MCF 10A (cell line): ENCODE measurements around the gene CSNK1G1. TPM values are rescaled to one million over a fixed set of nuclear protein-coding genes. Genes with fewer than 3 reads are reported as not detected.

Source experiments
- BruUV-seq: library from RNA; stranded (reverse); fragments of 400-500 nt; replicated peaks from 2 replicates; lab custom pipeline; 2021; lab: Mats Ljungman, UMichigan
- CTCF ChIA-PET: fragments of 300-600 bp; sonication (Branson Sonifier 250); formaldehyde crosslinking; extraction: SDS; loops from one replicate; lab custom pipeline; 2021; ENCODE audit warnings: antibody characterized with exemption, inconsistent platforms; lab: Yijun Ruan, JAX
- POLR2A ChIA-PET: fragments of 300-600, 350-650 bp; sonication (Branson Sonifier 250); formaldehyde crosslinking; extraction: SDS; loops from one replicate; lab custom pipeline; 2020; ENCODE audit warnings: antibody characterized with exemption, inconsistent platforms; lab: Yijun Ruan, JAX
- DNase-seq: peaks from one replicate; pipeline ENCODE4 v3.0.0-alpha.2; 2018; ENCODE audit not compliant: unreplicated experiment
- H3K27ac Mint-ChIP-seq: one replicate; pipeline ENCODE4 v1.8.0; 2022; ENCODE audit warnings: mild to moderate bottlenecking, low read depth, mixed read lengths; ENCODE audit not compliant: unreplicated experiment
- H3K27me3 Mint-ChIP-seq: one replicate; pipeline ENCODE4 v1.8.0; 2022; ENCODE audit warnings: mixed read lengths; ENCODE audit not compliant: insufficient read depth, unreplicated experiment
- H3K36me3 Mint-ChIP-seq: one replicate; pipeline ENCODE4 v1.8.0; 2022; ENCODE audit warnings: mild to moderate bottlenecking, moderate library complexity, mixed read lengths; ENCODE audit not compliant: insufficient read depth, unreplicated experiment
- H3K4me1 Mint-ChIP-seq: one replicate; pipeline ENCODE4 v1.8.0; 2022; ENCODE audit warnings: mixed read lengths; ENCODE audit not compliant: insufficient read depth, unreplicated experiment
- H3K4me3 Mint-ChIP-seq: one replicate; pipeline ENCODE4 v1.8.0; 2022; ENCODE audit warnings: mild to moderate bottlenecking, moderate library complexity, mixed read lengths; ENCODE audit not compliant: unreplicated experiment
- H3K9me3 Mint-ChIP-seq: one replicate; pipeline ENCODE4 v1.8.0; 2022; ENCODE audit warnings: mixed read lengths; ENCODE audit not compliant: unreplicated experiment
- CTCF ChIP-seq: fragments of 200-600 bp; IDR thresholded peaks from one replicate; pipeline ENCODE4 v1.8.0; 2022; ENCODE audit warnings: antibody characterized with exemption, mild to moderate bottlenecking; ENCODE audit not compliant: unreplicated experiment
- intact Hi-C: fragments of 100-400 bp; cut with micrococcal nuclease; formaldehyde crosslinking; loops from 2 replicates; pipeline ENCODE4 v1.14.1; 2022
- total RNA-seq: library from RNA; stranded (reverse); gene quantifications from 2 replicates; pipeline ENCODE4 v1.2.3, GENCODE V29; 2022

CSNK1G1 gene
- total RNA-seq, 1 experiment from 2014 or later = 31.0 TPM

- intact Hi-C loops = no loop called here
Measured at GRCh38 chr15:64344651-64345294, 11.2 kb downstream of the CSNK1G1 start.

DNA sequence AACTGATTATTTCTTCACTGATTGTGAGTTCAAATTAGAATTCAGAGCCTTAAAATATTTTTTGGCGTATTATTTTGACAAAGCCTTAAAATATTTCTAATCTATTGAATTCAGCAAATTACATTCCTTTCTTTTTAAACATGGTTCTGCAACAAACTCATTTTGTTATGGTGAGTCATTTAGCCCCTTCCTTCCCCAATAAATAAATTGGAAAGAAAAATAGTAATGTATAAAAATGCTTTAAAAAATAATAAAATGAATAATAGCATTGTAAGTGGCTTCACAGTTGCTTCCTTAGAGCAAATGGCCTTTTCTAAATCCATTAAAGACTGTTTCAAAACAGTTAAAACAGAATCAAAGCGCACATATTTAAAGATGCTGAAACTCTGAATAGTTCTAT is 12.1 kb downstream of the CSNK1G1 start:
- intact Hi-C loops = no loop called here
- POLR2A ChIA-PET = no interaction called here

More at GRCh38 chr15:64344651-64345294, 11.2 kb downstream of the CSNK1G1 start:
- DNase-seq = peak; percentile 9
- H3K36me3 Mint-ChIP-seq = peaks cover 40% of the 10 kb centered on the region
- no peak for TF ChIP-seq CTCF
- H3K27me3 Mint-ChIP-seq = no peaks in the 10 kb centered on the region
- POLR2A ChIA-PET = interaction anchor here (0.7 to 1.7 kb wide), 9 partner anchors 10 to 182 kb away, joined by 3 to 15 read pairs (median 3); partner anchors contain the start of genes CSNK1G1, PPIB and TRIP4
- H3K9me3 Mint-ChIP-seq = no peaks in the 10 kb centered on the region
- no TSS peak for BruUV-seq
- H3K4me3 Mint-ChIP-seq = no peak overlapping the region
- H3K27ac Mint-ChIP-seq = no peak overlapping the region
- H3K4me1 Mint-ChIP-seq = peaks cover 16% of the 10 kb centered on the region
- CTCF ChIA-PET = interaction anchor here (1.0 kb wide), 1 partner anchor 13 kb away, joined by 6 read pairs; no protein-coding TSS in a partner anchor

DNA sequence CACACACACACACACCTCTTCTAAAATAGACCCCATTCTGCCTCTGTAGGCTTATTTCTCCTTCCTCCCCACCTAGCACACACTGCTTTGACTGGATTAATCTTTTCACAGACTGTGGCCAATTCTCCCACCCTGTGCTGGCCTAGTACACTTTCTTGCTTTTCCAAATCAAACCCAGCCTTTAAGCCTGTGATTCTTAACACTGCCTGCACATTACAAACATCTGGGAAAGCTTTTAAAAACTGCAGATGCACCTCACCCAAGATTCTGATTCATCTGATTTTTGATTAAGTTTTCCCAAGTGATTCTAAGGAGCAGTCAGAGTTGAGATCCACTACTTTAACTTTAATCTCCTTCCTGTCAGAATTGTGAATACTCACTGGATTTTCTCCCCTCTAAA is 12.8 kb downstream of the CSNK1G1 start:
- H3K36me3 Mint-ChIP-seq = peaks cover 28% of the 10 kb centered on the region
- ChIA-PET CTCF (interaction anchor here (0.6 kb wide), 1 partner anchor 172 kb away, joined by 3 read pairs; no protein-coding TSS in a partner anchor), POLR2A (no interaction called here)
- no peak for TF ChIP-seq CTCF
- H3K27me3 Mint-ChIP-seq = no peaks in the 10 kb centered on the region
- intact Hi-C loops = no loop called here
- DNase-seq = no peak
- peaks cover 16% of the 10 kb centered on the region for H3K4me1 Mint-ChIP-seq
- H3K9me3 Mint-ChIP-seq = no peaks in the 10 kb centered on the region
- H3K4me3 Mint-ChIP-seq = no peak overlapping the region
- no TSS peak for BruUV-seq
- no peak overlapping the region for H3K27ac Mint-ChIP-seq

More for the DNA sequence above, 12.1 kb downstream of the CSNK1G1 start:
- Mint-ChIP-seq H3K9me3 (no peaks in the 10 kb centered on the region), H3K36me3 (peaks cover 30% of the 10 kb centered on the region), H3K4me1 (peaks cover 16% of the 10 kb centered on the region), H3K4me3 (no peak overlapping the region), H3K27ac (no peak overlapping the region), H3K27me3 (no peaks in the 10 kb centered on the region)
- no peak for DNase-seq
- CTCF ChIA-PET = interaction anchor here (0.6 kb wide), 1 partner anchor 236 kb away, joined by 3 read pairs; no protein-coding TSS in a partner anchor
- BruUV-seq = no TSS peak
- TF ChIP-seq CTCF = no peak

DNA sequence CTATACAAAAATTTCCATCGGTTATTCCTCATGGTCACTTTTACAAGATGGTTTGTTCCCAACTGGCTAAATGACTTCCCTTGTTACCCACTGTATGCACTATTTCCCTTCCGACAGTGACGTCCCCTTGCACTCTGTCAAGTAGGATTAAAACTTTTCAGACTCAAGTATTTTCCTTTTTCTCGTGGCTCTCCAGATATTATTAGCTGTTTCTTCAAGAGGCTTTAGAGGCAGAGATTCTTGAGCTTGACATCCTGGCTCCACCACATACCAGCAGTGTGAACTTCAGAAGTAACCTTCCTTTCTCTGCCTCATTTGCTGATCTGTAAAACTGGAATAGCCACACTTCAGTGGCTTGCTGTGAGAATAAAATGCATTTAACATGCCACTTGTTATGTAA is 14.0 kb downstream of the CSNK1G1 start:
- ChIA-PET POLR2A (interaction anchor here (0.6 to 0.9 kb wide), 2 partner anchors 180 to 209 kb away, joined by 3 to 4 read pairs; no protein-coding TSS in a partner anchor), CTCF (no interaction called here)
- Mint-ChIP-seq H3K27ac (no peak overlapping the region), H3K27me3 (no peaks in the 10 kb centered on the region), H3K4me1 (peaks cover 16% of the 10 kb centered on the region), H3K36me3 (peaks cover 18% of the 10 kb centered on the region), H3K4me3 (no peak overlapping the region), H3K9me3 (no peaks in the 10 kb centered on the region)
- no peak for TF ChIP-seq CTCF
- no peak for DNase-seq
- BruUV-seq = no TSS peak
- intact Hi-C loops = no loop called here
